T follicular helper cell (primary cell): ENCODE results near the gene KCND3.

Experiments
- DNase-seq: peaks from one replicate; pipeline ENCODE4 v3.0.0-alpha.2; 2020; ENCODE audit warnings: low read depth
- total RNA-seq, 2 experiments: gene quantifications; one replicate each; lab custom pipeline; 2026; lab: John Stamatoyannopoulos, UW

KCND3 gene
- total RNA-seq = 0 to 0.09 reads per million in 2 experiments

GRCh38 chr1:111989531-111990025 is at the start of gene KCND3:
Gene KCND3 (minus strand): TSS chr1:111989668.
- DNase-seq = no peak

- DNase-seq = no peak
Measured at GRCh38 chr1:112034277-112034676, 44.8 kb upstream of the KCND3 start.

DNA sequence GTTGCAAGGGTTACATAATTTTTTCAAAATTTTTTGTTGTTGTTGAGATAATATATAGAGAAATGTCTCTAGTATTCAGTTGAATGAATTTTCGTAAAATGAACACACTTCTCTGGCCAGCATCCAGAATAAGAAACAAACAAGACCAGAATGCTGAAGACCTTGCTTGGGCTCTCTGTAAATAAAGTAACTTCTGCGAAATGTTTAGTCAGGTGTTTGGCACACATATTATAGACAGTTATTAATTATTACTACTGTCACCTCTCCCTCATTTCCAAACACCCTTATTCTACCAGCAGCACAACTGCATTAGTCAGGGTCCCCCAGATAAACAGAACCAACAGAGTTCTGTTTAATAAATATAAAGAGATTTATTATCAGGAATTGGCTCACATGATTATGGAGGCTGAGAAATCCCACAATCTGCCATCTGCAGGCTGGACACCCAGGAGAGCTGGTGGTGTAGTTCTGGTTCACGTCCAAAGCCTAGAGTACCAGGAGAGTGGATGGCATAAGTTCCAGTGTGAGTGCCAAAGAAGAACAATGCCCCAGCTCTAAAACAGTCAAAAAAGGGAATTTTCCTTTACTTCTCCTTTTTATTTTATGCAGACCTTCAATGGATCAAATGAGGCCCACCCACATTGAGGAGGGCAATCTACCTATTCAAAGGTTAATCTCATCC is 44.1 kb upstream of the KCND3 start:
- no peak for DNase-seq

- DNase-seq = no peak
Measured at GRCh38 chr1:112030157-112030556, 40.7 kb upstream of the KCND3 start.

- DNase-seq = no peak
Measured at GRCh38 chr1:112027696-112028095, 38.2 kb upstream of the KCND3 start.

GRCh38 chr1:112026501-112026900 is 37.0 kb upstream of the KCND3 start:
- DNase-seq = no peak

GRCh38 chr1:112026016-112026415 is 36.5 kb upstream of the KCND3 start:
- DNase-seq = no peak

- DNase-seq = no peak
Measured at GRCh38 chr1:112021263-112021662, 31.8 kb upstream of the KCND3 start.

- no peak for DNase-seq
Measured at GRCh38 chr1:112017183-112017582, 27.7 kb upstream of the KCND3 start.

- DNase-seq = no peak
Measured at GRCh38 chr1:112012823-112013222, 23.4 kb upstream of the KCND3 start.

- DNase-seq = no peak
Measured at GRCh38 chr1:112011202-112011601, 21.7 kb upstream of the KCND3 start.

GRCh38 chr1:112007169-112007568 is 17.7 kb upstream of the KCND3 start:
- no peak for DNase-seq

DNA sequence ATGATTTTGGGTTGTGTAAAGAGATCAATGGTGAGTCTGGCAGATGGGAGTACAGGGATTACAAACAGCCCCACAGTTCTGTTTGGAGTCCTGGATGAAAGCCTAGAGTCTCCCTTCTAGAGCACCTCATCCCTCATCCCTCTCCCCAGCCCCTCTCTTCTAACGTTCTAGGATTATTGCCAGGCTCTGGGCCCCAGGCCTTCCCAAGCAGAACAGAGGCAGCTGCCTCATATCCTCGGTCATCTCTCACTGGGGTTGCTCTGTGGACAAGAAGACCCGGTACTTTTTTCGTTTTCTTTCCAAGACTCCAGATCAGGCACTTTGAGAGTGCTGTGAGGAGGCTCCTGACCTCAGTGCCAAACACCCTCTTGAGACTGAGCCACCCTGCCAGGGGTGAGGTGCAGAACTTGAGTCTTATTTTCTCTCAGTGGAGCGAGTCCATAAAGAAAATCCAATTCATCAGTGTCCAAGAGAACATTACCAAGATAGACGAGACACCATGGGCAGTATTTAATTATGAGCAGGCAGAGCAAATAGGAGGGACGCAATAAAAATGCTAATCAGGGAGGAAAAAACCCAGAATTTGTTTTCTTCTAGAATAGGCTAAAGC is 17.1 kb upstream of the KCND3 start:
- no peak for DNase-seq

DNA sequence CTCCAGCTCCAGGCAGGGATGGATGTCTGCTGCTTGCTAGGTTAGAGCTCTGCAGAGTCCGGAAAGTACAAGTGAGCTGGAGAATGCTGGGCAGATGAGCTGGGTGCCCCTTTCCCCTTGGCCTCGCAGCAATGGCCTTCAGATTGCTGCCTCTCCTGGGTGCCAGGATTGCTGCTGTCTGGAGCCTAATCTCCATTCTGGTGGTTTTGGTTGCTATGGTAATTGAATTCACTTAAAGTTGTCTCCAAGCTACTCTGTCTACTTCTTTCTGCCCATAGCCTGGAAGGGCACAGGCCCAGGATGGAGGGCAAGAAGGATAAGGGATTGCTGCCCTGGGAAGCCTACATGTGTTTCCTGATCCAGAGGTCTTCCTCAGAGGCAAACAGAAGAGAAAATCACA is 14.6 kb upstream of the KCND3 start:
- DNase-seq = no peak

DNA sequence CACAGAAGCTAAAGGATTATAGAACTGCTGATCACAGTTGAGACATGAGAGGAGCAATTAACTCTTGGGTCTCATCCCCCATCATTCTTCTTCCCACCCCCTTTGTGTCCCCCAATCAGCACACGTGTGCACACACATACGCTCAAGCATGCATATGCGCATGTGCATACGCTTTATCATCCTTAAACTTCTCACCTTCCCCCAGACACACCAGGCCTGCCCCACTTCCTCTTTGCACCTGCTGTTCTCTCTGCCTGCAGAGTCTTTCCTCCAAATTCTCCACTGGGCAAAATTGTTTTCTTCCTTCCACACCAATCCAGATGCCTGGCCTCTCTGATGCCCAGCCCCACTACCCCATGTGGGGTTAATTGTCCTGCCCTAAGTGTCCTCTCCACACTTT is 13.0 kb upstream of the KCND3 start:
- DNase-seq = no peak

GRCh38 chr1:112001436-112001835 is 12.0 kb upstream of the KCND3 start:
- DNase-seq = no peak

- DNase-seq = no peak
Measured at GRCh38 chr1:112000048-112000447, 10.6 kb upstream of the KCND3 start.

DNA sequence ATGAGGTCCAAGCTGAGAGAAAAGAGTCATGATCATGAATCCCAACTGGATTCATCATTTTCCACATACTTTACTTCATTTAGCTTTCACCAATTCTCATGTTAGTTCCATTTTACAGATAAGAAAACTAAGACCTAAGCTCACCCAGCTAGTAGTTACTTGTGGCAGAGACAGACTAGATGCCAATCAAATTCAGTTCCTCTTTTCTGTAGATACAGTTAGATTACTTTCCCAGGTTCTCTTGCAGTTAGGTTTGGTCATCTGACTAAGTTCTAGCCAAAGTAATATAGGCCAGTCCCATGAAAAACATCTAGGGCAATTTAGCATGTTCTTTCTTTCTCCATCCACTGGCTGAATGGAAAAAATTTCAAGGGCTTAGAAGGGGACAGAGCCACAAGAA is 8.9 kb upstream of the KCND3 start:
- DNase-seq = no peak

GRCh38 chr1:111992476-111992875 is 3.0 kb upstream of the KCND3 start:
- DNase-seq = no peak

DNA sequence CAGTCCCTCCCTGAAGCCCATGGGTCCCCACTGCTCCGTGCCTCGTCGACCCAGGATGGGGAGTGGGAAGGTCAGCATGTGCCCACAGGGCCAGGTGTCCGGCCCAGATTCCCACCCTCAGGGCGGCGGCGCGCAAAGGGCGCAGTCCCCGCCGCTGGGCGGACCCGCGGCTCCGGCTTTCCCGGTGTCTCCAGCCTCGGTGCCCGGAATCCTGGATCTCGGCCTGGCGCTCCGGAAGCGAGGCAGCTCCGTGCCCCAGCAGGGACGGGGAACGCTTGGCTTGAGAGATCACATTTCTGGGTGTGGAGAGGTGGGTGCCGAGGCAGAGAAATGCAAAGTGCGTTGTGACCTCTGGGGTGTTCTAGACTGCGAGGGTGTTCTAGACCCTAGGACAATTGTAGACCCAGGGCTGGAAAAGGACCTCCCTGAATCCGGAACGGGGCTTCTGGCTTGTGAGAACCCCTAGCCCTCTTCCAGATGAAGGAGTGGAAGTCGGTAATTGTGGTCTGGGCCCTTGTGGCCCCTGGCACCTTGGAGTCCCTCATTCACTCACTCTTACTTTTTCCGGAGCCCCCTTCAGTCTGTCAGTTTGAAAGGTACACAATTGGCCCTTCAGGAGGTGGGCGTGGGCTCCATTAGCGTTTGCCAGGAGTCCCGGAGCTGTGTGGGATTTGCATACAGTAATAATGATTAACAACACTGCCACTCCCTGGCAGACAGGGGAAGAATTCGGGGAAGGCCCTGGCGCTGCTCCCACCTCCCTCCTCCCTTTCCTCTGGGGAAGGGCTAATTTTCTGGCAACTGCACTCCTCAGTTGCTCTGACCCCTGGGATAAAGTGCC is 1.6 kb upstream of the KCND3 start:
- DNase-seq = no peak

- DNase-seq = no peak
Measured at GRCh38 chr1:111990026-111990877, 784 bp upstream of the KCND3 start.
